WERI-Rb-1 (cell line): Measurements from ENCODE around the gene OTOS.

Experiments
- DNase-seq: peaks from one replicate; pipeline ENCODE4 v3.0.0-alpha.2; 2020
- H3K27ac ChIP-seq: fragments of 250-450 bp; sonication (Bioruptor Pico); 2 replicates; pipeline ENCODE4 v1.5.1; 2020; ENCODE audit warnings: mild to moderate bottlenecking, moderate library complexity
- H3K27me3 ChIP-seq: fragments of 250-450 bp; sonication (Bioruptor Pico); 2 replicates; pipeline ENCODE4 v1.5.1; 2021; ENCODE audit warnings: mild to moderate bottlenecking, low read depth, moderate library complexity; ENCODE audit not compliant: insufficient read depth, severe bottlenecking
- H3K36me3 ChIP-seq: fragments of 250-450 bp; sonication (Bioruptor Pico); 2 replicates; pipeline ENCODE4 v1.5.1; 2020; ENCODE audit warnings: mild to moderate bottlenecking, moderate library complexity
- H3K4me3 ChIP-seq: 2 replicates; pipeline ENCODE4 v1.5.1; 2011; ENCODE audit warnings: low read depth, mild to moderate bottlenecking, control low read depth, low read length
- H3K9me3 ChIP-seq: fragments of 250-450 bp; sonication (Bioruptor Pico); 2 replicates; pipeline ENCODE4 v1.5.1; 2021; ENCODE audit warnings: mild to moderate bottlenecking, moderate library complexity; ENCODE audit not compliant: severe bottlenecking
- CTCF ChIP-seq: IDR thresholded peaks from 2 replicates; pipeline ENCODE4 v1.5.1; 2011; ENCODE audit warnings: low read depth, mild to moderate bottlenecking, control low read depth, inconsistent platforms, low read length

OTOS gene

GRCh38 chr2:240166761-240167587 is 26.5 kb upstream of the OTOS start:
- H3K27ac ChIP-seq, result no peak overlapping the region
- no peaks in the 10 kb centered on the region for H3K27me3 ChIP-seq
- TF ChIP-seq CTCF, result no peak
- H3K9me3 ChIP-seq, result no peaks in the 10 kb centered on the region
- no peak overlapping the region for H3K4me3 ChIP-seq
- no peak for DNase-seq
- H3K36me3 ChIP-seq, result no peaks in the 10 kb centered on the region

DNA sequence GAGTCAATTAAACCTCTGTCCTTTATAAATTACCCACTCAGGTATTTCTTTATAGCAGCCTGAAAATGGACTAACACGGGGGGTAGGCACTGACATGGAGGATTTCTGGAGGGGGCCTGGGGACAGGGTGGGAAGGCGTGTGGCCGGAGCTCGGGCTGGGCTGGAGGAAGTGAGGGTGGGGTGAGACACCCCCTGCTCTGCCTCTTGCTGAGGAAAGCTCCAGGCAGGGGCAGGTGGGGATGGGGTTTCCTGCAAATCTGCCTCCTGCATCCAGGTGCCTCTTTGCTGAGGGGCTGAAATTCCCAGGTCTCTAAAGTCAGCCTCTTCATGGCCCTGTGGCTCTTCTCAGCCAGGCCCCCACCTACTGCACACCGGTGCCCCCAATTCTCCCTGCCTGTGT is 25.7 kb upstream of the OTOS start:
- no peak overlapping the region for H3K27ac ChIP-seq
- DNase-seq, result no peak
- H3K4me3 ChIP-seq, result no peak overlapping the region
- H3K36me3 ChIP-seq, result no peaks in the 10 kb centered on the region
- no peaks in the 10 kb centered on the region for H3K9me3 ChIP-seq
- H3K27me3 ChIP-seq, result no peaks in the 10 kb centered on the region
- TF ChIP-seq CTCF, result no peak

- Histone ChIP-seq H3K27me3 (no peaks in the 10 kb centered on the region), H3K36me3 (no peaks in the 10 kb centered on the region), H3K9me3 (no peaks in the 10 kb centered on the region), H3K4me3 (no peak overlapping the region), H3K27ac (no peak overlapping the region)
- DNase-seq, result no peak
- TF ChIP-seq CTCF, result no peak
Measured at GRCh38 chr2:240165661-240166060, 25.2 kb upstream of the OTOS start.

DNA sequence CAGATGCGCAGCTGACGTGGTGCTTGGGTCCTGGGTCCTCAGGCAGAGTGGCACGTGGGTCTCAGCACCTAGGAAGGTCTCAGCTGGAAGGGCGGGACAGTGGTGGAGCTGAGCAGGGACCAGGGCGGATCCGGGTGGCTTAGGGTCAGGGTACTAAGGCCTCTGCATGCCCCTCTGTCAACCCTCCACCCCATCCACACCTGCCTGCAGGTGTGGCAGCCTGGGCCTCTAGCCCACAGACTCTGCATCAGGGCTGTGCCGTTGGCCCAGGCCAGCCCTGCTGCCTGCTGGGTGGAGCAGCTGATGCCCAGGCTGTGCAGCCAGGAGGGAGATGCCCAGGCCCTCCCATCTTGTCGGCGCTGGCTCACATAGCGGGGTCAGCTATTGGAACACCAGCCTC is 24.6 kb upstream of the OTOS start:
- DNase-seq, result no peak
- Histone ChIP-seq H3K36me3 (no peaks in the 10 kb centered on the region), H3K9me3 (no peaks in the 10 kb centered on the region), H3K4me3 (no peak overlapping the region), H3K27me3 (no peaks in the 10 kb centered on the region), H3K27ac (no peak overlapping the region)
- TF ChIP-seq CTCF, result no peak

GRCh38 chr2:240164586-240164985 is 24.1 kb upstream of the OTOS start:
- Histone ChIP-seq H3K9me3 (no peaks in the 10 kb centered on the region), H3K27me3 (no peaks in the 10 kb centered on the region), H3K27ac (no peak overlapping the region), H3K4me3 (no peak overlapping the region), H3K36me3 (no peaks in the 10 kb centered on the region)
- no peak for DNase-seq
- TF ChIP-seq CTCF, result no peak
